CD4-positive, CD25-positive, alpha-beta regulatory T cell (primary cell): ENCODE results near the gene KCNAB1. TPM values are rescaled to one million over a fixed set of nuclear protein-coding genes. Genes with fewer than 3 reads are reported as not detected.

Experiments used
- ATAC-seq, 2 donors: fragments of 150-1000 bp; cut with Tn5 transposase; one replicate each; pipeline ENCODE4 v1.10.0; 2021; ENCODE audit warnings: low read depth in 2 of 2, moderate number of reproducible peaks in 2 of 2, moderate library complexity in 1 of 2
- DNase-seq, 3 donors: peaks; one replicate each; pipeline versions ENCODE4 v3.0.0 to v3.0.0-alpha.2; 2012 to 2022; ENCODE audit warnings: mixed read lengths in 1 of 3
- H3K27ac ChIP-seq: one replicate; pipeline ENCODE4 v1.7.0; 2013; ENCODE audit warnings: mild to moderate bottlenecking, low read length; ENCODE audit not compliant: insufficient read depth, poor library complexity, severe bottlenecking
- H3K27me3 ChIP-seq: one replicate; pipeline ENCODE4 v1.7.0; 2013; ENCODE audit warnings: low read length; ENCODE audit not compliant: control insufficient read depth, insufficient read depth
- H3K36me3 ChIP-seq: one replicate; pipeline ENCODE4 v1.7.0; 2013; ENCODE audit warnings: mild to moderate bottlenecking, low read length, moderate library complexity; ENCODE audit not compliant: control insufficient read depth, insufficient read depth
- H3K4me1 ChIP-seq: 2 replicates; pipeline ENCODE4 v1.7.0; 2013; ENCODE audit warnings: mild to moderate bottlenecking, low read length; ENCODE audit not compliant: insufficient read depth, control insufficient read depth, poor library complexity, severe bottlenecking
- H3K4me3 ChIP-seq: one replicate; pipeline ENCODE4 v1.7.0; 2013; ENCODE audit warnings: low read depth, mild to moderate bottlenecking, low read length, moderate library complexity
- H3K9me3 ChIP-seq, 2 experiments: 1 replicate in 1 of 2; 2 replicates in 1 of 2; pipeline ENCODE4 v1.7.0; 2013; ENCODE audit warnings: low read length in 2 of 2, mild to moderate bottlenecking in 1 of 2, moderate library complexity in 1 of 2; ENCODE audit not compliant: control insufficient read depth in 2 of 2
- H3K27ac Mint-ChIP-seq, 3 donors: one replicate each; pipeline ENCODE4 v1.8.0; 2020 to 2022; ENCODE audit warnings: mild to moderate bottlenecking in 3 of 3, mixed read lengths in 3 of 3, moderate library complexity in 2 of 3
- H3K27me3 Mint-ChIP-seq: one replicate; pipeline ENCODE4 v1.8.0; 2022; ENCODE audit warnings: mild to moderate bottlenecking, mixed read lengths
- H3K36me3 Mint-ChIP-seq: one replicate; pipeline ENCODE4 v1.8.0; 2020; ENCODE audit warnings: mixed read lengths
- H3K4me1 Mint-ChIP-seq, 4 donors: one replicate each; pipeline ENCODE4 v1.8.0; 2020 to 2022; ENCODE audit warnings: mixed read lengths in 4 of 4, mild to moderate bottlenecking in 1 of 4
- H3K4me3 Mint-ChIP-seq, 4 donors: one replicate each; pipeline ENCODE4 v1.8.0; 2020 to 2022; ENCODE audit warnings: mild to moderate bottlenecking in 4 of 4, mixed read lengths in 4 of 4, moderate library complexity in 3 of 4
- H3K9me3 Mint-ChIP-seq, 7 donors: one replicate each; pipeline ENCODE4 v1.8.0; 2020 to 2022; ENCODE audit warnings: mixed read lengths in 7 of 7, mild to moderate bottlenecking in 3 of 7, moderate library complexity in 2 of 7
- polyA plus RNA-seq, 4 donors: library from polyadenylated mRNA; unstranded; fragments of 300-500 nt; fragmentation: Illumina TruSeq; gene quantifications; one replicate each; pipeline ENCODE4 v1.2.3, GENCODE V29; 2021
- total RNA-seq: library from RNA; stranded (reverse); gene quantifications from one replicate; pipeline ENCODE4 v1.2.3, GENCODE V29; 2022

The KCNAB1 gene
- total and polyA plus RNA-seq, 5 donors from 2014 or later: 0.08 to 0.26 (median 0.17) TPM

DNA sequence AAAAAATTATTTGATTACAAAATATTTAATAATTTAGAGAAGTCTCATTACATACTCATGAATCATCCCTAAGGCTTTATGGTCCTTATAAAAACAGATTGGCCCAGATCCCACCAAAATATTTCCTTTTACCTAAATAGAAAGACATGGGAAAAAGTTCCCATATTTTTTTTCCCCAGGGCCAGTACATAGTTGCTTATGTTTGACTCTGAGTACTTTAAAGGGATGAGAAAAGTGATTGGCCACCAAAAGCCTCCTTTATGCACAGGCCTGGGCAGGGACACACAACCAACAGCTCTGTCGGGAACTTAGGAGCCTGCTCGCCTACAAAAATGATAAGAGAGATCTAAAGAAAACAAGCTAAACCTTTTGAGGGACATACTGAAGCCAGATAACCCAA is 22.3 kb downstream of the KCNAB1 start:
- Mint-ChIP-seq H3K9me3 (peaks cover 0 to 2% (median 0%) of the 10 kb centered on the region in 7 donors), H3K27ac (no peak overlapping the region), H3K4me3 (no peak overlapping the region), H3K36me3 (no peaks in the 10 kb centered on the region), H3K27me3 (peaks cover 49% of the 10 kb centered on the region), H3K4me1 (no peaks in the 10 kb centered on the region)
- ATAC-seq: no peak
- H3K27me3 ChIP-seq: peaks cover 13% of the 10 kb centered on the region
- no peaks in the 10 kb centered on the region for H3K9me3 ChIP-seq
- DNase-seq: no peak
- H3K27ac ChIP-seq: no peak overlapping the region
- no peak overlapping the region for H3K4me3 ChIP-seq
- H3K4me1 ChIP-seq: no peaks in the 10 kb centered on the region
- H3K36me3 ChIP-seq: no peaks in the 10 kb centered on the region

DNA sequence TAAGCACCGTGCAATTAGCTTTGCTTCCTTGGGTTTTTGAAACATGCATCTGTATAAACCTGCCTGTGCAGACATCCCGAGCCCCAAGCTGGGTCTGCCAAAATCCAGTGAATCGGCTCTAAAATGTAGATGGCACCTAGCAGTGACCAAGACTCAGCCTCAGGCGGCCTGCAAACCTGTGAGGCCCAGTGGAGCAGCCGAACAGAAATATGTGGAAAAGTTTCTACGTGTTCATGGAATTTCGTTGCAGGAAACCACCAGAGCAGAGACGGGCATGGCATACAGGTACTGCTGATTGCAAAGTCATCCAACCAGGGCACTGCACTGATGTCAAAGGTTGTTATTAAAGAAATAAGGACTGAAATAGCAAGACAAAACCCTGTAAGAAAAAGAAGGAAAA is 22.8 kb downstream of the KCNAB1 start:
- no peak overlapping the region for H3K4me3 ChIP-seq
- no peaks in the 10 kb centered on the region for H3K4me1 ChIP-seq
- H3K4me3 Mint-ChIP-seq: no peak overlapping the region
- ATAC-seq (no peak), DNase-seq (no peak)
- no peaks in the 10 kb centered on the region for H3K36me3 Mint-ChIP-seq
- no peaks in the 10 kb centered on the region for H3K36me3 ChIP-seq
- no peak overlapping the region for H3K27ac ChIP-seq
- peaks cover 13% of the 10 kb centered on the region for H3K27me3 ChIP-seq
- no peaks in the 10 kb centered on the region for H3K9me3 ChIP-seq
- no peaks in the 10 kb centered on the region for H3K4me1 Mint-ChIP-seq
- no peaks in the 10 kb centered on the region for H3K9me3 Mint-ChIP-seq
- H3K27me3 Mint-ChIP-seq: peaks cover 45% of the 10 kb centered on the region
- H3K27ac Mint-ChIP-seq: no peak overlapping the region

DNA sequence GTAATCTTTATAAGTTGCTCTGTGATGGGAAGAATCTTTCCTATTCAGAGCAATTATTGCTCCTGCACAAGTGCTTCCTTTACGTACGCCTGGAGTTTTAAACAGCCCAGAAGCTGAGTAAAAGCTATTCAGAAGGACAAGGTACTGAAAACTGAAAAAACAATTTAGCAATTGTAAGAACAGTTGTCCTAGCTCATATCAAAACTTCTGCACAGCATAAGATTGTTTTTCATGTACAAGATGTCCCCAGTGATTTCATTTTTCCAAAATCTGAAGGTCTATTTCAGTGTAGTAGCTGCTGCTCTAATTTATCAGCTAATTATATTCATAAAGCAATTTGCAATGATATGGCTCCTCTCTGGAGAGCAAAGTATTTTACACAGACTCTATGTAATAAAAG is 23.7 kb downstream of the KCNAB1 start:
- H3K4me3 ChIP-seq: no peak overlapping the region
- H3K4me1 Mint-ChIP-seq: no peaks in the 10 kb centered on the region
- no peak for ATAC-seq
- no peak overlapping the region for H3K27ac ChIP-seq
- H3K36me3 ChIP-seq: no peaks in the 10 kb centered on the region
- no peak overlapping the region for H3K4me3 Mint-ChIP-seq
- H3K27me3 ChIP-seq: peaks cover 13% of the 10 kb centered on the region
- peaks cover 50% of the 10 kb centered on the region for H3K27me3 Mint-ChIP-seq
- no peaks in the 10 kb centered on the region for H3K9me3 Mint-ChIP-seq
- DNase-seq: no peak
- no peak overlapping the region for H3K27ac Mint-ChIP-seq
- no peaks in the 10 kb centered on the region for H3K4me1 ChIP-seq
- H3K9me3 ChIP-seq: no peaks in the 10 kb centered on the region
- H3K36me3 Mint-ChIP-seq: no peaks in the 10 kb centered on the region

- peaks cover 11% of the 10 kb centered on the region for H3K27me3 ChIP-seq
- H3K9me3 ChIP-seq: no peaks in the 10 kb centered on the region
- no peaks in the 10 kb centered on the region for H3K36me3 ChIP-seq
- no peak overlapping the region for H3K4me3 Mint-ChIP-seq
- H3K27me3 Mint-ChIP-seq: peaks cover 45% of the 10 kb centered on the region
- DNase-seq: no peak
- no peak for ATAC-seq
- H3K4me3 ChIP-seq: no peak overlapping the region
- H3K9me3 Mint-ChIP-seq: no peaks in the 10 kb centered on the region
- no peaks in the 10 kb centered on the region for H3K4me1 ChIP-seq
- H3K36me3 Mint-ChIP-seq: no peaks in the 10 kb centered on the region
- H3K27ac ChIP-seq: no peak overlapping the region
- H3K27ac Mint-ChIP-seq: no peak overlapping the region
- no peaks in the 10 kb centered on the region for H3K4me1 Mint-ChIP-seq
Measured at GRCh38 chr3:156145866-156146265, 25.5 kb downstream of the KCNAB1 start.

- no peak overlapping the region for H3K27ac ChIP-seq
- Mint-ChIP-seq H3K4me1 (no peaks in the 10 kb centered on the region), H3K27ac (peak overlapping the region in 1 of 3 donors; percentile 46), H3K36me3 (no peaks in the 10 kb centered on the region), H3K9me3 (no peaks in the 10 kb centered on the region), H3K27me3 (peaks cover 33% of the 10 kb centered on the region), H3K4me3 (no peak overlapping the region)
- H3K4me1 ChIP-seq: no peaks in the 10 kb centered on the region
- no peaks in the 10 kb centered on the region for H3K36me3 ChIP-seq
- DNase-seq: no peak
- no peak for ATAC-seq
- H3K9me3 ChIP-seq: no peaks in the 10 kb centered on the region
- H3K4me3 ChIP-seq: no peak overlapping the region
- peaks cover 8% of the 10 kb centered on the region for H3K27me3 ChIP-seq
Measured at GRCh38 chr3:156148345-156148945, 28.1 kb downstream of the KCNAB1 start.

- no peaks in the 10 kb centered on the region for H3K36me3 Mint-ChIP-seq
- Histone ChIP-seq H3K4me3 (no peak overlapping the region), H3K36me3 (no peaks in the 10 kb centered on the region), H3K9me3 (no peaks in the 10 kb centered on the region), H3K27ac (no peak overlapping the region), H3K4me1 (no peaks in the 10 kb centered on the region), H3K27me3 (peaks cover 7% of the 10 kb centered on the region)
- DNase-seq: no peak
- peaks cover 33% of the 10 kb centered on the region for H3K27me3 Mint-ChIP-seq
- no peaks in the 10 kb centered on the region for H3K4me1 Mint-ChIP-seq
- H3K9me3 Mint-ChIP-seq: no peaks in the 10 kb centered on the region
- ATAC-seq: no peak
- no peak overlapping the region for H3K4me3 Mint-ChIP-seq
- H3K27ac Mint-ChIP-seq: no peak overlapping the region
Measured at GRCh38 chr3:156148946-156149381, 28.6 kb downstream of the KCNAB1 start.

DNA sequence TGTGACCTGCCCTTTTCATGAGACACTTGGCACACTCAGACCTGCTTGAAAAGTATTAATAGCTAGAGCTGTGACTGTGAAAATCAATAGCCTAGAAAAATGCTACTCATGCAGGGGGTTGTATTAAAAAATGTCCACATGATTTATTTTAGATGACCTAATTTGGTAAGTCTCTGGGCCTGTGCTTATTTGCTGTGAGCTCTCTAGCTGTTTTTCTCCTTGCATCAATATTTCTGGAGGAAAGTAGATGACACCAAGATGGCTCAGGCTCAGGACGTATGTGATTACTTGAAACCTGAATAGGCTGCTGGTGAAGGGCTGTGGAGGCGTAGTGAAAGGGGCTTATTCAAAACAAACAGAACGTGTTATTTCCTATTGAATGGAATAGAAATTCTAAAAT is 29.5 kb downstream of the KCNAB1 start:
- no peaks in the 10 kb centered on the region for H3K4me1 ChIP-seq
- Mint-ChIP-seq H3K4me3 (no peak overlapping the region), H3K4me1 (no peaks in the 10 kb centered on the region), H3K36me3 (no peaks in the 10 kb centered on the region), H3K27me3 (peaks cover 26% of the 10 kb centered on the region), H3K9me3 (no peaks in the 10 kb centered on the region), H3K27ac (no peak overlapping the region)
- no peak for DNase-seq
- no peaks in the 10 kb centered on the region for H3K36me3 ChIP-seq
- no peak overlapping the region for H3K4me3 ChIP-seq
- no peak for ATAC-seq
- no peaks in the 10 kb centered on the region for H3K9me3 ChIP-seq
- H3K27ac ChIP-seq: no peak overlapping the region
- peaks cover 5% of the 10 kb centered on the region for H3K27me3 ChIP-seq

- Mint-ChIP-seq H3K27ac (no peak overlapping the region), H3K36me3 (no peaks in the 10 kb centered on the region), H3K27me3 (peaks cover 19% of the 10 kb centered on the region), H3K4me1 (no peaks in the 10 kb centered on the region), H3K4me3 (no peak overlapping the region), H3K9me3 (peaks cover 0 to 3% (median 0%) of the 10 kb centered on the region in 7 donors)
- no peak overlapping the region for H3K27ac ChIP-seq
- no peaks in the 10 kb centered on the region for H3K9me3 ChIP-seq
- peak; percentile 60 to 61 for ATAC-seq
- H3K4me1 ChIP-seq: no peaks in the 10 kb centered on the region
- peak in 2 of 3 donors; percentile 32 to 44 for DNase-seq
- H3K27me3 ChIP-seq: peaks cover 4% of the 10 kb centered on the region
- H3K4me3 ChIP-seq: no peak overlapping the region
- H3K36me3 ChIP-seq: no peaks in the 10 kb centered on the region
Measured at GRCh38 chr3:156150434-156151066, 30.2 kb downstream of the KCNAB1 start.
